CD4-positive, alpha-beta T cell (primary cell): Measurements from ENCODE around the gene EEFSEC. TPM values are rescaled to one million over a fixed set of nuclear protein-coding genes. Genes with fewer than 3 reads are reported as not detected.

Experiments used
- ATAC-seq: fragments of 200-7000 bp; cut with Tn5 transposase; one replicate; pipeline ENCODE4 v1.10.0; 2022; ENCODE audit warnings: mild to moderate bottlenecking; ENCODE audit not compliant: poor library complexity
- CTCF ChIA-PET: fragments of 350-600 bp; sonication (Branson Sonifier 250); formaldehyde crosslinking; loops from one replicate; lab custom pipeline; 2021; ENCODE audit warnings: antibody characterized with exemption, inconsistent platforms; lab: Charles Lee
- POLR2A ChIA-PET: fragments of 350-600 bp; sonication (Branson Sonifier 250); formaldehyde crosslinking; loops from one replicate; lab custom pipeline; 2021; ENCODE audit warnings: antibody characterized with exemption, inconsistent platforms; lab: Charles Lee
- DNase-seq, 14 experiments: peaks; one replicate each; pipeline ENCODE4 v3.0.0-alpha.2; 2013 to 2020; ENCODE audit warnings: mixed read lengths in 2 of 14
- H3K27ac ChIP-seq, 2 donors: one replicate each; pipeline versions ENCODE4 v1.5.1 to v1.7.0; 2013; ENCODE audit warnings: low read length in 2 of 2, low read depth in 1 of 2, mild to moderate bottlenecking in 1 of 2
- H3K27me3 ChIP-seq, 2 experiments: 1 replicate in 1 of 2; 2 replicates in 1 of 2; pipeline versions ENCODE4 v1.6.1 to v1.7.0; 2013; ENCODE audit warnings: low read length in 2 of 2, control low read depth in 1 of 2, mild to moderate bottlenecking in 1 of 2, moderate library complexity in 1 of 2; ENCODE audit not compliant: insufficient read depth in 2 of 2, control insufficient read depth in 1 of 2
- H3K36me3 ChIP-seq: one replicate; pipeline ENCODE4 v1.6.1; 2013; ENCODE audit warnings: low read length, control low read depth; ENCODE audit not compliant: insufficient read depth
- H3K4me1 ChIP-seq: one replicate; pipeline ENCODE4 v1.6.1; 2013; ENCODE audit warnings: low read length, control low read depth; ENCODE audit not compliant: insufficient read depth
- H3K4me3 ChIP-seq: one replicate; pipeline ENCODE4 v1.5.1; 2013; ENCODE audit warnings: mild to moderate bottlenecking, low read length, moderate library complexity
- H3K9me3 ChIP-seq, 2 experiments: 1 replicate in 1 of 2; 2 replicates in 1 of 2; pipeline versions ENCODE4 v1.6.1 to v1.7.0; 2013; ENCODE audit warnings: low read length in 2 of 2, mild to moderate bottlenecking in 2 of 2, control low read depth in 1 of 2, moderate library complexity in 1 of 2; ENCODE audit not compliant: control insufficient read depth in 1 of 2, insufficient read depth in 1 of 2
- H3K27ac Mint-ChIP-seq: one replicate; pipeline ENCODE4 v1.8.0; 2020; ENCODE audit warnings: mixed read lengths
- H3K27me3 Mint-ChIP-seq: one replicate; pipeline ENCODE4 v1.8.0; 2021; ENCODE audit warnings: mixed read lengths
- H3K36me3 Mint-ChIP-seq: one replicate; pipeline ENCODE4 v1.8.0; 2021; ENCODE audit warnings: low read depth, mixed read lengths
- H3K4me1 Mint-ChIP-seq: one replicate; pipeline ENCODE4 v1.8.0; 2021; ENCODE audit warnings: low read depth, mixed read lengths
- H3K4me3 Mint-ChIP-seq: one replicate; pipeline ENCODE4 v1.8.0; 2020; ENCODE audit warnings: mild to moderate bottlenecking, mixed read lengths
- H3K9me3 Mint-ChIP-seq: one replicate; pipeline ENCODE4 v1.8.0; 2020; ENCODE audit warnings: mixed read lengths
- intact Hi-C, 2 experiments: fragments of 100-400 bp; cut with DNase I in 1 of 2; cut with micrococcal nuclease in 1 of 2; formaldehyde crosslinking; loops; one replicate each; pipeline versions ENCODE4 v1.15.1 to v1.9.0; 2023 to 2025; cut with DNase I, micrococcal nuclease
- total RNA-seq, 174 experiments: library from RNA in 2 of 174; stranded (reverse) in 2 of 174; gene quantifications; one replicate each; pipeline ENCODE4 v1.2.3 and lab custom pipeline; 2021 to 2026
- TF ChIP-seq, protein P1 (sequence below): fragments of 200-600 bp; IDR thresholded peaks from one replicate; pipeline ENCODE4 v1.8.0; 2022; ENCODE audit warnings: antibody characterized with exemption, mild to moderate bottlenecking

Gene EEFSEC
- total RNA-seq, 2 experiments from 2014 or later = 13.1 to 13.9 TPM

DNA sequence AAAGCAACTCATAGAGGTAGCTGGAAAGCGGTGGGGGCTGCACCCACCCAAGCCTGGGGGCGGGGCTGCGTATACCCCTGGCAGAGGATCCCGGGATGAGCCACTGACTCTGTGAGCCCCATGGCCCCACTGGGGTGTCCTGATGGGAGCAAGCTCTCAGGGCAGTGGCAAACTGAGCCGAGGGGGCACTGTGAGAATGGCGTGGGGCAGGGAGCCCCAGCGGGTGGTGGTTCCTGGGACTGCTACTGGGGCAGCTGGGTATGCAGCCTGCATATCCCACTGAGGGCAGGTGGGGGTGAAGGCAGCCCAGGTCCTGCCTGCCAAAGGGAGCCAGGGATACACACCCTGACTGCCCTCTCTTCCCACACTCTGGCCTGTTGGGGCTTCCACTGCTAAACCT lies 254.0 kb downstream of the EEFSEC start:
- H3K9me3 Mint-ChIP-seq = no peaks in the 10 kb centered on the region
- ATAC-seq = no peak
- peaks cover 5% of the 10 kb centered on the region for H3K36me3 Mint-ChIP-seq
- intact Hi-C loops = no loop called here
- H3K36me3 ChIP-seq = peaks cover 9% of the 10 kb centered on the region
- H3K27me3 ChIP-seq = no peaks in the 10 kb centered on the region
- H3K27ac Mint-ChIP-seq = no peak overlapping the region
- H3K27ac ChIP-seq = no peak overlapping the region
- no peaks in the 10 kb centered on the region for H3K27me3 Mint-ChIP-seq
- H3K4me3 ChIP-seq = no peak overlapping the region
- CTCF ChIA-PET = no interaction called here
- H3K4me3 Mint-ChIP-seq = no peak overlapping the region
- no peaks in the 10 kb centered on the region for H3K4me1 Mint-ChIP-seq
- H3K4me1 ChIP-seq = no peaks in the 10 kb centered on the region
- DNase-seq = no peak
- POLR2A ChIA-PET = no interaction called here
- no peaks in the 10 kb centered on the region for H3K9me3 ChIP-seq
- TF ChIP-seq, protein P1, sequence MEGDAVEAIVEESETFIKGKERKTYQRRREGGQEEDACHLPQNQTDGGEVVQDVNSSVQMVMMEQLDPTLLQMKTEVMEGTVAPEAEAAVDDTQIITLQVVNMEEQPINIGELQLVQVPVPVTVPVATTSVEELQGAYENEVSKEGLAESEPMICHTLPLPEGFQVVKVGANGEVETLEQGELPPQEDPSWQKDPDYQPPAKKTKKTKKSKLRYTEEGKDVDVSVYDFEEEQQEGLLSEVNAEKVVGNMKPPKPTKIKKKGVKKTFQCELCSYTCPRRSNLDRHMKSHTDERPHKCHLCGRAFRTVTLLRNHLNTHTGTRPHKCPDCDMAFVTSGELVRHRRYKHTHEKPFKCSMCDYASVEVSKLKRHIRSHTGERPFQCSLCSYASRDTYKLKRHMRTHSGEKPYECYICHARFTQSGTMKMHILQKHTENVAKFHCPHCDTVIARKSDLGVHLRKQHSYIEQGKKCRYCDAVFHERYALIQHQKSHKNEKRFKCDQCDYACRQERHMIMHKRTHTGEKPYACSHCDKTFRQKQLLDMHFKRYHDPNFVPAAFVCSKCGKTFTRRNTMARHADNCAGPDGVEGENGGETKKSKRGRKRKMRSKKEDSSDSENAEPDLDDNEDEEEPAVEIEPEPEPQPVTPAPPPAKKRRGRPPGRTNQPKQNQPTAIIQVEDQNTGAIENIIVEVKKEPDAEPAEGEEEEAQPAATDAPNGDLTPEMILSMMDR = no peak

GRCh38 chr3:128408012-128408692 lies 254.9 kb downstream of the EEFSEC start:
- no peak overlapping the region for H3K4me3 ChIP-seq
- Mint-ChIP-seq H3K9me3 (no peaks in the 10 kb centered on the region), H3K27me3 (no peaks in the 10 kb centered on the region), H3K27ac (no peak overlapping the region), H3K4me1 (no peaks in the 10 kb centered on the region), H3K4me3 (no peak overlapping the region), H3K36me3 (peaks cover 5% of the 10 kb centered on the region)
- CTCF ChIA-PET = no interaction called here
- no peak overlapping the region for H3K27ac ChIP-seq
- TF ChIP-seq, protein P1 = no peak
- POLR2A ChIA-PET = no interaction called here
- H3K27me3 ChIP-seq = no peaks in the 10 kb centered on the region
- no peaks in the 10 kb centered on the region for H3K9me3 ChIP-seq
- H3K36me3 ChIP-seq = peaks cover 9% of the 10 kb centered on the region
- intact Hi-C loops = no loop called here
- ATAC-seq (no peak), DNase-seq (no peak)
- no peaks in the 10 kb centered on the region for H3K4me1 ChIP-seq

GRCh38 chr3:128408693-128409623 lies 255.7 kb downstream of the EEFSEC start:
- ATAC-seq = no peak
- no peaks in the 10 kb centered on the region for H3K4me1 Mint-ChIP-seq
- Histone ChIP-seq H3K9me3 (peaks cover 0 to 4% of the 10 kb centered on the region in 2 experiments), H3K4me3 (no peak overlapping the region), H3K36me3 (peaks cover 9% of the 10 kb centered on the region), H3K27ac (no peak overlapping the region), H3K27me3 (no peaks in the 10 kb centered on the region), H3K4me1 (no peaks in the 10 kb centered on the region)
- intact Hi-C loops = no loop called here
- CTCF ChIA-PET = no interaction called here
- H3K27me3 Mint-ChIP-seq = no peaks in the 10 kb centered on the region
- H3K36me3 Mint-ChIP-seq = peaks cover 5% of the 10 kb centered on the region
- DNase-seq = no peak
- no peak overlapping the region for H3K4me3 Mint-ChIP-seq
- no peaks in the 10 kb centered on the region for H3K9me3 Mint-ChIP-seq
- POLR2A ChIA-PET = no interaction called here
- H3K27ac Mint-ChIP-seq = no peak overlapping the region
- TF ChIP-seq, protein P1 = no peak
